WTC11 (cell line): ENCODE results near the gene GPATCH4.

ENCODE experiments used
- CTCF ChIP-seq: fragments of 200-600 bp; IDR thresholded peaks from 2 replicates; pipeline ENCODE4 v1.8.0; 2022; ENCODE audit warnings: antibody characterized with exemption
- ELF4 ChIP-seq: sonication (generic); formaldehyde crosslinking; IDR thresholded peaks from 2 replicates; pipeline ENCODE4 v1.8.1; 2022; ENCODE audit warnings: low read depth, mild to moderate bottlenecking, moderate library complexity, missing genetic modification reagents
- FOXJ3 ChIP-seq: sonication (generic); formaldehyde crosslinking; IDR thresholded peaks from 2 replicates; pipeline ENCODE4 v1.9.0; 2021; ENCODE audit warnings: missing genetic modification reagents, mild to moderate bottlenecking, borderline replicate concordance
- FOXK1 ChIP-seq: sonication (generic); formaldehyde crosslinking; IDR thresholded peaks from 2 replicates; pipeline ENCODE4 v1.8.0; 2022; ENCODE audit warnings: mild to moderate bottlenecking, moderate library complexity, missing genetic modification reagents
- GABPB1 ChIP-seq: sonication (generic); formaldehyde crosslinking; IDR thresholded peaks from 2 replicates; pipeline ENCODE4 v1.8.1; 2023; ENCODE audit warnings: mild to moderate bottlenecking, missing genetic modification reagents
- JUN ChIP-seq: sonication (generic); formaldehyde crosslinking; IDR thresholded peaks from 2 replicates; pipeline ENCODE4 v1.8.0; 2023; ENCODE audit warnings: mild to moderate bottlenecking, missing genetic modification reagents
- NFE2L1 ChIP-seq: sonication (generic); formaldehyde crosslinking; IDR thresholded peaks from 2 replicates; pipeline ENCODE4 v1.8.1; 2023; ENCODE audit warnings: missing genetic modification reagents
- NR2C2 ChIP-seq: sonication (generic); formaldehyde crosslinking; IDR thresholded peaks from 2 replicates; pipeline ENCODE4 v1.8.0; 2022; ENCODE audit warnings: mild to moderate bottlenecking, missing genetic modification reagents
- ZMAT4 ChIP-seq: fragments of 250-450 bp; sonication (Bioruptor Pico); IDR thresholded peaks from 2 replicates; pipeline ENCODE4 v1.9.0; 2021; ENCODE audit warnings: mild to moderate bottlenecking
- TF ChIP-seq, protein P1 (sequence below): sonication (generic); formaldehyde crosslinking; IDR thresholded peaks from 2 replicates; pipeline ENCODE4 v1.8.0; 2022; ENCODE audit warnings: mild to moderate bottlenecking, missing genetic modification reagents
- TF ChIP-seq, protein P2 (sequence below): sonication (generic); formaldehyde crosslinking; IDR thresholded peaks from 2 replicates; pipeline ENCODE4 v1.8.0; 2022; ENCODE audit warnings: mild to moderate bottlenecking, missing genetic modification reagents

- TF ChIP-seq CTCF (no peak), NR2C2 (CRISPR knock-in tag) (no peak), ELF4 (CRISPR knock-in tag) (no peak), FOXK1 (CRISPR knock-in tag) (no peak), FOXJ3 (CRISPR knock-in tag) (no peak), JUN (no peak), GABPB1 (CRISPR knock-in tag) (no peak), ZMAT4 (CRISPR knock-in tag) (no peak), NFE2L1 (CRISPR knock-in tag) (no peak)
- TF ChIP-seq, protein P1, sequence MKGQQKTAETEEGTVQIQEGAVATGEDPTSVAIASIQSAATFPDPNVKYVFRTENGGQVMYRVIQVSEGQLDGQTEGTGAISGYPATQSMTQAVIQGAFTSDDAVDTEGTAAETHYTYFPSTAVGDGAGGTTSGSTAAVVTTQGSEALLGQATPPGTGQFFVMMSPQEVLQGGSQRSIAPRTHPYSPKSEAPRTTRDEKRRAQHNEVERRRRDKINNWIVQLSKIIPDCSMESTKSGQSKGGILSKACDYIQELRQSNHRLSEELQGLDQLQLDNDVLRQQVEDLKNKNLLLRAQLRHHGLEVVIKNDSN, result no peak
- TF ChIP-seq, protein P2, sequence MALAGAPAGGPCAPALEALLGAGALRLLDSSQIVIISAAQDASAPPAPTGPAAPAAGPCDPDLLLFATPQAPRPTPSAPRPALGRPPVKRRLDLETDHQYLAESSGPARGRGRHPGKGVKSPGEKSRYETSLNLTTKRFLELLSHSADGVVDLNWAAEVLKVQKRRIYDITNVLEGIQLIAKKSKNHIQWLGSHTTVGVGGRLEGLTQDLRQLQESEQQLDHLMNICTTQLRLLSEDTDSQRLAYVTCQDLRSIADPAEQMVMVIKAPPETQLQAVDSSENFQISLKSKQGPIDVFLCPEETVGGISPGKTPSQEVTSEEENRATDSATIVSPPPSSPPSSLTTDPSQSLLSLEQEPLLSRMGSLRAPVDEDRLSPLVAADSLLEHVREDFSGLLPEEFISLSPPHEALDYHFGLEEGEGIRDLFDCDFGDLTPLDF (CRISPR knock-in tag), result no peak
Observed at GRCh38 chr1:156646738-156647211, 45.5 kb upstream of the GPATCH4 start.
